ENCODE results near the gene ADGRV1.
"Not testable (repeated sequence)": the region's sequence is repeated elsewhere in the genome, so short reads cannot be mapped to it uniquely, and the experiment has no call there.

ADGRV1 gene

GRCh38 chr5:91007251-91007650 lies 448.7 kb downstream of the ADGRV1 start:
- DNase-seq = no peak

- DNase-seq = no peak
Measured at GRCh38 chr5:91007780-91008402, 449.3 kb downstream of the ADGRV1 start.

DNA sequence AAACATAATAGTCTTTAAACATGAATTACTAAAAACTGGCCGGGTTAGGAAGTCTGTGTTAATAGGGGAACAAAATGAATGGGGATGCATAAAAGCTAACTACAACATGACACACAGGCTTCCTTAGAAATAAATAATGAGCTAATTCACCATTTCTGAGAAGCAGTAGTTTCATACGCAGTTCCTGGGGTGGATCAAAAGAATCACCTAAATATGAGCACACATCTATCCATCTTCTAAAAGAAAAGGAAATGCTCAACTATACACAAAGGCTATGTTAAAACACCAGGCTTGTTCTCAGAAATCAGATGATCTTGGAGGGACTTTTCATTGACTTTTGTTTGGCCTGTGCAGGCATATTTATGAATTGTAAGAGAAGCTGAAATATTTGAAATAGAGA lies 451.5 kb downstream of the ADGRV1 start:
- no peak for DNase-seq

DNA sequence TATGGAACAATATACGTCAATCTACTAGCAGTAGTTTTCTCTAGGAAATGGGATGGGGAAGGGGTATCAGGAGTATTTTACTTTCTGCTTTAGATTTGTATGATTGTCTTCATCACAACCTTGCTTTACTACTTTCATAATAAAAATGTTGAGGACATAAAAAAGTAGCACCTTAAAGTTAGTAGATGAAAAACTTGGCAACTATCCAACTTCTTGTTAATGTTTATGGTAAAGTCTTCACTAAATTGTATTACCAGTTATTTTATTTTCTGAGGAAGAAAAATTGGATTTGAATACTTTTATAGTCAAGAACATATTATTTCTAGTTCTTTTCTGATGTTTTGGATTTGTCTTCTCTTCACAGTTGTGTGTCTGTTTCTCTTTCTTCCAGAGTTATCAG lies 452.4 kb downstream of the ADGRV1 start:
- no peak for DNase-seq

GRCh38 chr5:91012867-91013266 lies 454.3 kb downstream of the ADGRV1 start:
- not testable (repeated sequence) for DNase-seq

- DNase-seq = no peak
Measured at GRCh38 chr5:91016322-91016721, 457.7 kb downstream of the ADGRV1 start.

GRCh38 chr5:91016954-91017700 lies 458.5 kb downstream of the ADGRV1 start:
- DNase-seq = no peak

DNA sequence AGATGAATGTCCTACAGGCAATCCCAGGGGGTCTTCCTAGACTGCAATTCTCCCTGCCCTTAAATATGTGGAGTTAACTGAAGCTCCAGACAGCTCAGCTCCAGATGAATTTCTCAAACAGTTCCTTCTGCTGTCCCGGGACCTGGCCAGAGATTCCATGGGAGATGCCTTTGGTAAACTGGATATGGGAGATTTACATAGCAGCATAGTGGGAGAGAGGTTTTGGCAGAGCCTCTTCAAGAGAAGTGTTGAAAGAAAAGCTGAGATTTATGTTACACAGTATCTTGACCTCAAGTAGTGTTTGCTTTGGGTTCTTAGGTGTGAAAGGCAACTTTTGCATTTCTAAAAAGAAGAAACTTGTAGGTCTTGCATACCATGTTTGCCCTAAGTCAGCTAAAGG lies 459.6 kb downstream of the ADGRV1 start:
- no peak for DNase-seq

DNA sequence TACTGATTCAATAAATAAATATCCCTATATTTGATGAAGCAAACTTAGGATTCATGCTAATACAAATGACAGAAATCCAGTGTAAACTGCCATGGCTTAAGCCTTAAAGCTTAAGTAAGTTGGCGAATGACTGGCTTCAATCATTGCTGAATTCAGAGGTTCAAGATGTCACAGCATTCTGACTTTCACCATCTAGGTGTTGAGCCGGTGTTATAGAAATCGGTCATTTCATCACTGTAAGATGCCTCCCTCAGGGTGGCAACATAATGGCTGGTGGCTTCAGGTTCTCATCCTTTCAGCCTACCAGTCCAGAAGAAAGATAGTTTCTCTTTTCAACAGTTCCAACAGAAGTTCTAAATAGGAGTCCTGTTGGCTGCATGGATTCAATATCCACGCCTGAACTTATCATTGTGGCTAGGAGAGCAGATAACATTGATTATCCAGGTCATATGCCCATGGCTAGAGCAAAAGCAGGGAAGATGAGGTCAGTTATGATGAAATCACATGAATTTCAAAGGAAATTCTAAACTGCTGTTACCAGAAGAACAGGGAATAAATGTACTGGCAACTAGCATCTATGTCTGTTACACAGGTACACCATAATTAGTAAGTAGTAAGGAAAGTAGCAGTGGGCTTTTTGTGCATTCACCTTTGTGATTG lies 460.2 kb downstream of the ADGRV1 start:
- DNase-seq = no peak

- DNase-seq = no peak
Measured at GRCh38 chr5:91020065-91020800, 461.6 kb downstream of the ADGRV1 start.

DNA sequence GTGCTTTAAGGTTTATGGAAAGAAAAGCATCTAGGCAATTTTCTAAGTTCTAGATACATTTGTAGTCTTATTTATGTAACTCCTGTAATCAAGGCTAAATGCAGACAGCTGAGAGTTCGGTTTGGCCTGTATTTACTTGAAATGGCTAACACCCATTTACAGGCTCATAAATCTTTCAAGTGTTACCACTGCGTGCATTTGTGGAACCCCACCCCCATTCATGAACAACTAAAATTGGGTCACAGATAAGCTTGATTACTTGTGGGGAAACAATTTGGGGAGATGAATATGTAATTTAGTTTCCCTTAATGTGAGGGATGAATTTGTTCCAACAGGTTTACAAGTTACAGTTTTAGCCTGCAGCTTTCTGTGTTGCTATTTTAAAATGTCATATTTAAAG lies 463.9 kb downstream of the ADGRV1 start:
- DNase-seq = no peak

- no peak for DNase-seq
Measured at GRCh38 chr5:91024206-91024605, 465.6 kb downstream of the ADGRV1 start.

- DNase-seq = peak; percentile 39 to 84
Measured at GRCh38 chr5:91024727-91025126, 466.1 kb downstream of the ADGRV1 start.

DNA sequence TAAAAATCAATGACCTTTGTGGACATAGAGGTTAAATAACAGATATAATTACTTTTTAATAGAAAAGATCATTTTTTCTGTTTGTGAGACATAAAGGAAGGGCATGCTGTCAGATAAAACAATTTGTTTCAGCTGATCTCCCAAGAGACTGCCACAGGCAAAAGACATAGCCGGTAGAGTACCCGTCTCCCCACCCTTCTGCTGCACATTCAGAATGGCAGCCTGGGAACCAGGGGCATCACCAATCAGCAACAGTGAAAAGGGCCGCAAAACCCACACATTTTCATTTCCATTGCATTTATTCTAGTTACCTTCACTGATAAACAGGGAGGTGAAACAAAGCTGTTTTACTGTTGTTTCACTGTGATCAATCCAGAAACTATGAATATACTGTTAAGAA lies 466.9 kb downstream of the ADGRV1 start:
- no peak for DNase-seq

- DNase-seq = no peak
Measured at GRCh38 chr5:91025956-91026355, 467.4 kb downstream of the ADGRV1 start.

DNA sequence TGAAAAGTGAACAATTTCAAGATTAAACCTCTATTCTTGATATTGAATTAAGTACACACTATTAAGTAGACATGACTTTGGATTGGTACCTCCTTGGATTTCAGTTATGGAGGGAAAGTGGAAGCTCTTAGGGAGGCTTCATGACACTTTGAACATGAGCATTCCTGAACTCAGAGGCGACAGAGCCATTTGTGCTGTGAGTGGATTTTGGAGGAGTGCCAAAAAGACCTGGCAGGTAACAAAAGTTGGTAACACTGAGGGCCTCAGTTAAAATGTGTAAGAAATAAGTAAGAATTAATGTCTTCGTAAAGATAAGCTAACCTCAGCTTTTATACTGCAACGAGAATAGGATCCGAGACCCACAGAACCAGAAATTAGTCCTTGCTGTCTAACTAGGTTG lies 467.9 kb downstream of the ADGRV1 start:
- DNase-seq = no peak

DNA sequence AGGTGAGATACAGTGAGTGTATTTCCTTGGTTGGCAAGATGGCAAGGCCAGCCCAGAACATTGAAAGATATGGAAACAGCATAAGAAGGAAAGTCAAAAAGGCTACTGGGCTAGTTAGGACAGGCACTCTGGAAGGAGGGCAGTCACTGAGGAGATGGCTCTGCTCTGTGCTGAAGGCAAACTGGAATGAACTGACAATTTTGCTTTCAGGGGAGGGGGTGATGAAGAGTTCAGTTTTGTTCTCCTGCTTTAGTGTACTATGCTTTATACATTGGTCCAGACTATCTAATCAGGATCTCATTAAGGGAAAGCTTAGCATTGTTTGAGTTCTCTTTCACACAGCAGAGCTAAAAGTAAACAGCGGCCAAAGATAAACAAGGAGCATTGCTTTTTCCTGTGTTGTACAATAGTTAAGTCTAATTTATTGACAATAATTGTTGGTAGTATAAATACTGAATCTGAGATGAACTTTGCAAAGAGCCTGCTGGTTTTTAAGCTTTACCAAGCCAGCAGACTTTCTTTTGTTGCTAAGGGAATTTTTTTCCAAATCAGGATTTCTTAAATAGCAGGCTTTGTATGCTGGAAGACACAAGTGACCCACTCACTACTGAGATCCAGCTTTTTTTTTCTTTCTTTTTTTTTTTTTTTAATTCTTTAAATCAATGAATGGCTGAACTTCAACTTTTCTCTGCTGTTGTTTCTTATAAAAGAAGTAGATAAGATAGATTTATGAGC lies 469.0 kb downstream of the ADGRV1 start:
- DNase-seq = no peak

- peak in 1 of 2 experiments; percentile 26 for DNase-seq
Measured at GRCh38 chr5:91028499-91028956, 469.9 kb downstream of the ADGRV1 start.

DNA sequence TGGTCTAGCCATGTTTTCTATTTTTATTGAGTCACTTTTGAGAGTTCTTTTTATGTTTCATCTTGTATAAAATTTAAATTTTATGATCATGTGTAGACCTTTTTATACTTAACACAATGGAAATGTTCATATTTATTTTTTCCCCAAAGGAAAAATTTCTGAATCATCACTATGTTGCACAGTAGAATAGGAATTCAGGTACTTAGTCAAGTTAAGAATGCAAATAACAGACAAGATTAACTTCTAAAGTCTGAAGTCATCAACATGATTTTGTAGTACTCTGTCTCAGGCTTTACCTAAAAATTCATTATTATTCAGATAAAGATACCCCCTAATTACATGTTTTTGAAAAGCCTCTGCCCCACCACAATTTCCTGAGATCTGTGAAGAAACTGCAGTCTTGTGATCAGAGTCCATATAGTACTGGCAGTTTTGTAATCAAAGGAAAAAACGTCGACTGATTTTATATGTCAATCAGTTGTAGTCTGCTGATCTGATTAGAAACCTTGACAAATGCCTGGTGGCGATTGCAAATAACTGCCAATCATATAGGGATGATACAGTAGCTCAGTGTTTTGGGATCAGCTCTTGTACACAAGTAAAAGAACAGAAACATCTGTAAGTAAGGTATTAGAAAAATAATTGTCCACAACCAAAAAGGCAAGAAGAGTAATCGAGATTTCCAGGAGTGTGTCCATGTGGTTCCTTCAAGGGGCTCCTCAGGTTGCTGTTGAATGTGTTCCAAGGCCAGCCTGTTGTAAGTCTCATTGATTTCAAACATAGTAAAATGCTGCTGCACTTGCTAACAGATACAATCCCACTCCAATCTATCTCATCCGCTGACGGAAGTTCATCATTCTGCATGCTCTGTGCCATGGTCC lies 472.2 kb downstream of the ADGRV1 start:
- no peak for DNase-seq

DNA sequence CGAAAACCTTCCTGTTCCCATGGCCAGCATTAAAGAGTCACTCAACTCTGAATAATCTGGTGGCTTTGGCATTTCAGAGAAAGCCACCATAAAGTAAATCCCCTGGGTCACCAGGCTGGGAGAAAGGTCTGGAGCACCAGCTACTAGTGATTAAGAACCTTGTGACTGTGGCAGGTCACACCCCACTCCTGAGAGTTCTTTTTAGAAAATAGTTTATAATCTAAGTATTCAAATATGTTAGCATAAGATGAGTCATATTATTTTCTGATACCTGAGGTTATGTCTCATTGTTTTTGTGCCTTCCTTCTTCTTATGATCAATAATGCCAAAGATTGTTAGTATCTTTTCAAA lies 472.8 kb downstream of the ADGRV1 start:
- no peak for DNase-seq

DNA sequence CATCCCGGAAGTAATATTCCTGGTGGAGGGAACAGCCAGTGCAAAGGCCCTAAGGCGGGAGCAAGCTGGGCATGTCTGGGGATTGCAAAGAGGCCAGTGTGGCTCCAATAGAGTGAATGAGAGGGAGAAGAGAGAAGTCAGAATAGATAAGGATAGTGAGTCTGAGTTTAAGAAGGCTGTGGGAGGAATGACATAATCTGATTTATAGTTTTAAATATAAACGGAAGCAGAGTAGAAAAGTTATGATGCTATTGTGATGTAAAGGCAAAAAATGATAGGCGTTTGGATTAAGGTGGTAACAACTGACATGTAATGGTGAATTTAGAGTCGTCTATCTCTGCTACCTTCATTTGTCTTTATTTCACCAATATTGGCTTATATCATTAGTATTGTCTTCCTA lies 473.5 kb downstream of the ADGRV1 start:
- DNase-seq = no peak

DNA sequence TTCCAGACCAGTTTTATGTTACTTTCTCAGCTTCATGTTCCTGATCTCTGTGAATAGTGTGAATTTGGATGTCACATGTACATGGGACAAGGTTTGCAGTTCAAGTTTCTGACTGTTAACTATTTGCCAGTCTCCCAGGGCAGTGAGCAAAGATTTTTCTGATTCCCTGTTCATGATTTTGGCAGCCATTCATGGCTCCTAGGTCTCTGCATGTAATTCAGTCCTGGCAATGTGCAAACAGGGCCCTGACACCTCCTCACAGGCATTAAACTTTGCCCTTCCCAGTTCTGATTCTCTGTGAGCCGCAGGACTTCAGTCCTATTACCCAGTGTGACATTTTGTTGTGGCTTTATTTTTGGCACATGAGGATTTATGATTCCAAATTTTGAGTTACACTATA lies 474.8 kb downstream of the ADGRV1 start:
- peak in 1 of 2 experiments; percentile 55 for DNase-seq
